GM18873 (cell line): Measurements from ENCODE around the gene ACSBG1.
"Not testable (repeated sequence)": the region's sequence is repeated elsewhere in the genome, so short reads cannot be mapped to it uniquely, and the experiment has no call there.

Experiments used
- ATAC-seq: cut with Tn5 transposase; IDR thresholded peaks from one replicate; pipeline ENCODE4 v1.9.1; 2021; ENCODE audit warnings: mild to moderate bottlenecking, moderate library complexity, moderate number of reproducible peaks; ENCODE audit not compliant: unreplicated experiment, low FRiP score

The ACSBG1 gene

GRCh38 chr15:78174401-78174800 lies 60.0 kb downstream of the ACSBG1 start:
- ATAC-seq, result no peak

GRCh38 chr15:78171864-78172472 lies 62.4 kb downstream of the ACSBG1 start:
- ATAC-seq, result no peak

- no peak for ATAC-seq
Observed at GRCh38 chr15:78170848-78171773, 63.3 kb downstream of the ACSBG1 start.

GRCh38 chr15:78168608-78169007 lies 65.8 kb downstream of the ACSBG1 start:
- ATAC-seq, result no peak

GRCh38 chr15:78167227-78167888 lies 67.0 kb downstream of the ACSBG1 start:
- ATAC-seq, result peak; percentile 65

- ATAC-seq, result no peak
Observed at GRCh38 chr15:78164010-78164409, 70.4 kb downstream of the ACSBG1 start.

- ATAC-seq, result no peak
Observed at GRCh38 chr15:78162038-78162437, 72.3 kb downstream of the ACSBG1 start.

- ATAC-seq, result no peak
Observed at GRCh38 chr15:78159395-78159794, 75.0 kb downstream of the ACSBG1 start.

GRCh38 chr15:78157203-78157602 lies 77.2 kb downstream of the ACSBG1 start:
- no peak for ATAC-seq

- ATAC-seq, result no peak
Observed at GRCh38 chr15:78156653-78157052, 77.7 kb downstream of the ACSBG1 start.

GRCh38 chr15:78155355-78155939 lies 78.9 kb downstream of the ACSBG1 start:
- ATAC-seq, result no peak

GRCh38 chr15:78154955-78155354 lies 79.4 kb downstream of the ACSBG1 start:
- no peak for ATAC-seq

- not testable (repeated sequence) for ATAC-seq
Observed at GRCh38 chr15:78151075-78151474, 83.3 kb downstream of the ACSBG1 start.

- peak; percentile 15 for ATAC-seq
Observed at GRCh38 chr15:78149805-78150751, 84.3 kb downstream of the ACSBG1 start.

GRCh38 chr15:78149068-78149804 lies 85.1 kb downstream of the ACSBG1 start, which contains the start of gene IDH3A:
IDH3A (plus strand) TSS chr15:78149362; CDS start chr15:78149404, 42 bp downstream.
- peak; percentile 68 for ATAC-seq

- ATAC-seq, result peak; percentile 14
Observed at GRCh38 chr15:78148392-78149067, 85.8 kb downstream of the ACSBG1 start.

GRCh38 chr15:78147566-78147965 lies 86.8 kb downstream of the ACSBG1 start:
- ATAC-seq, result no peak

GRCh38 chr15:78146425-78147154 lies 87.8 kb downstream of the ACSBG1 start:
- no peak for ATAC-seq
